Middle frontal gyrus (tissue), 1 donor: ENCODE data around the gene LMF2.
A peak's percentile ranks its signal among the peaks of the same experiment; 100 is the strongest.
"Not testable (repeated sequence)": the region's sequence is repeated elsewhere in the genome, so short reads cannot be mapped to it uniquely, and the experiment has no call there.

Experiments
- DNase-seq: peaks from one replicate; pipeline ENCODE4 v3.0.0-alpha.2; 2015; ENCODE audit warnings: low spot score; ENCODE audit errors: extremely low spot score

The LMF2 gene, protein sequence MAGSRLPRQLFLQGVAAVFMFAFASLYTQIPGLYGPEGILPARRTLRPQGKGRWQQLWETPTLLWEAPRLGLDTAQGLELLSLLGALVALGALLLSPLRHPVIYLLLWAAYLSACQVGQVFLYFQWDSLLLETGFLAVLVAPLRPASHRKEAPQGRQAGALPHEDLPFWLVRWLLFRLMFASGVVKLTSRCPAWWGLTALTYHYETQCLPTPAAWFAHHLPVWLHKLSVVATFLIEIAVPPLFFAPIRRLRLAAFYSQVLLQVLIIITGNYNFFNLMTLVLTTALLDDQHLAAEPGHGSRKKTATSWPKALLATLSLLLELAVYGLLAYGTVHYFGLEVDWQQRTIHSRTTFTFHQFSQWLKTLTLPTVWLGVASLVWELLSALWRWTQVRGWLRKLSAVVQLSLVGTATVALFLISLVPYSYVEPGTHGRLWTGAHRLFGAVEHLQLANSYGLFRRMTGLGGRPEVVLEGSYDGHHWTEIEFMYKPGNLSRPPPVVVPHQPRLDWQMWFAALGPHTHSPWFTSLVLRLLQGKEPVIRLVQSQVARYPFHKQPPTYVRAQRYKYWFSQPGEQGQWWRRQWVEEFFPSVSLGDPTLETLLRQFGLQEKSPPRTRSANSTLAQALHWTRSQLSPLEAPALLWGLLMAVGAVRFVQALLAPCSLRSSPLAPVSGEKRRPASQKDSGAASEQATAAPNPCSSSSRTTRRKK

DNA sequence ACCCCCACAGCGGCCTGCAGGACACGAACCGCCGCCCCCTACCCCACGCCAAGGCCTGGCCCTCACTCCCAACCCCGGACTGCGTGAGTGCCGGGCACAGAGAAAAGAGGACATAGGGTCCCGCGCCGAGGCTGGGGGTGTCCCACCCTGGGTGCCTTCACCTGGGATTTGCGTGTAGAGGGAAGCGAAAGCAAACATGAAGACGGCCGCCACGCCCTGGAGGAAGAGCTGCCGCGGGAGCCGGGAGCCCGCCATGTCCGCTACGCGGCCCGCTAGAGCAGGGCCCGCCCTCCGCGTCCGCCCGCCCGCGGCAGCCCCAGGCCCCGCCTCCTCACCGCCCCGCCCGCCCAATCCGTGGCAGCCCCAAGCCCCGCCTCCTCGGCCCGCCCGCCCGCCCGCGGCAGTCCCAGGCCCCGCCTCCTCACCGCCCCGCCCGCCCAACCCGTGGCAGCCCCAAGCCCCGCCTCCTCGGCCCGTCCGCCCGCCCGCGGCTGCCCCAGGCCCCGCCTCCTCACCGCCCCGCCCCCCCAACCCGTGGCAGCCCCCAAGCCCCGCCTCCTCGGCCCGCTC is at the start of gene LMF2:
TSS of gene LMF2 (minus strand) at position 282 of the 570 bp plus-strand sequence. CDS start at position 255, 27 bp downstream.
- DNase-seq: peak; percentile 63

- no peak for DNase-seq
Measured at GRCh38 chr22:50556703-50557102, 49.2 kb upstream of the LMF2 start.

DNA sequence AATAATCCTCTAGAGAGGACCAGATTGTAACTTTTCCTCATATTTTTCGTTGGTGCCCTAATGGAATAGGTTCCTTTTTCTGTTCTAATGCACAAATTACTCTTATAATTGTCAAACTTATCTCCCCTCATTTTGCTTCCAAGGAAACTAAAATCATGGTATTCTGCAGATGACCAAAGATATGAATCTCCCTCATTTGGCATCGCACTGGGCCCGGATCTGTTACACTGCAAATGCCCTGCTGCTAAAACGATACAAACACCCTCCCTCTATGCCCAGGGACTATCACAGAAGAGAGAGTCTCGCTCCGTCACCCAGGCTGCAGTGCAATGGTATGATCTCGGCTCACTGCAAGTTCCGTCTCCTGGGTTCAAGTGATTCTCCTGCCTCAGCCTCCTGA is 45.8 kb upstream of the LMF2 start:
- no peak for DNase-seq

GRCh38 chr22:50551160-50551752 is 43.8 kb upstream of the LMF2 start:
- DNase-seq: no peak

- no peak for DNase-seq
Measured at GRCh38 chr22:50550395-50550794, 42.9 kb upstream of the LMF2 start.

DNA sequence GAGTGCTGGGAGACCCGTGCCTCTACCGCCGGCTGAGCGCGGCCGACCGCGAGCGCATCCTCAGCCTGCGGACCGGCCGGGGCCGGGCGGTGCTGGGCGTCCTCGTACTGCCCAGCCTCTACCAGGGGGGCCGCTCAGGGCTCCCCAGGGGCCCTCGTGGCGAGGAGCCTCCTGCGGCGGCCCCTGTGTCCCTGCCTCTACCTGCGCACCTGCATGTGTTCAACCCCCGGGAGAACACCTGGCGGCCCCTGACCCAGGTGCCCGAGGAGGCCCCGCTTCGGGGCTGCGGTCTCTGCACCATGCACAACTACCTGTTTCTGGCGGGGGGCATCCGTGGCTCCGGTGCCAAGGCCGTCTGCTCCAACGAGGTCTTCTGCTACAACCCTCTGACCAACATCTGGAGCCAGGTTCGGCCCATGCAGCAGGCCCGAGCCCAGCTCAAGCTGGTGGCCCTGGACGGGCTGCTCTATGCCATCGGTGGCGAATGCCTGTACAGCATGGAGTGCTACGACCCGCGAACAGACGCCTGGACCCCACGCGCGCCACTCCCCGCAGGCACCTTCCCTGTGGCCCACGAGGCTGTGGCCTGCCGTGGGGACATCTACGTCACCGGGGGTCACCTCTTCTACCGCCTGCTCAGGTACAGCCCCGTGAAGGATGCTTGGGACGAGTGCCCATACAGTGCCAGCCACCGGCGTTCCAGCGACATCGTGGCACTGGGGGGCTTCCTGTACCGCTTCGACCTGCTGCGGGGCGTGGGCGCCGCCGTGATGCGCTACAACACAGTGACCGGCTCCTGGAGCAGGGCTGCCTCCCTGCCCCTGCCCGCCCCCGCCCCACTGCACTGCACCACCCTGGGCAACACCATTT is 41.7 kb upstream of the LMF2 start:
- no peak for DNase-seq

DNA sequence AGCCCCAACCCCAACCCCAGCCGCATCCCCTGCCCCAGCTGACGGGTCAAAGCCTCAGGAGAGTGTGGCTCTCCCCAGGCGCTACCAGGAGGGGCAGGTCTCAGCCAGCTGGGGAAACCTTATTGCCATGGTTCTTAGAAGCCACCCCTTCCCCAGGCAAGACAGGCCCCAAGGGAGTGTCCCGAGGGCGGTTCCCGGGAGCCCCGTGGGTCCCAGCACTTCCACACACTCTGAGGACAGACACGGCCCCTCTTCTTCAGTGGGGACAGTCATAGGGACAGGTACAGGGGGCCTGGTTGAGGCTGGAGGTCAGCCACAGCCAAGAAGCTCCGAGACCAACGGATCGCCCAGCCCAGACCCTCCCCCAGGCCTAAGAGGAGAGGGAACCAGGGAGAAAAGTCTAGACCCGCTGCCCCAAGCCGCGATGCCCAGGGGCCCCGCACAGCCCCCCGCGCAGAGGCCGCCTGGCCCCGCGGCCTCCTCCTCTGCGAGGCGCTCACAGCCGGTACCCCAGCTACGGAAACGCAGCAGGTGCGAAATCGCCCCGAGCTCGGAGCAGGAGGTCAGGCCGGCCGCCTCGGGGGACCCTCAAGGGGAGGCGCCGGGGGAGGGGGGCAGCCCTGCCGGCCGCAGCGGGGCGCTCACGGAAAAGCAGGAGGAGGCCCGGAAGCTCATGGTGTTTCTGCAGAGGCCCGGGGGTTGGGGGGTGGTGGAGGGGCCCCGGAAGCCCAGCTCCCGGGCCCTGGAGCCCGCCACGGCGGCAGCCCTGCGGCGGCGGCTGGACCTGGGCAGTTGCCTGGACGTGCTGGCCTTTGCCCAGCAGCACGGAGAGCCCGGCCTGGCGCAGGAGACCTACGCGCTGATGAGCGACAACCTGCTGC is 40.8 kb upstream of the LMF2 start:
- DNase-seq: no peak

DNA sequence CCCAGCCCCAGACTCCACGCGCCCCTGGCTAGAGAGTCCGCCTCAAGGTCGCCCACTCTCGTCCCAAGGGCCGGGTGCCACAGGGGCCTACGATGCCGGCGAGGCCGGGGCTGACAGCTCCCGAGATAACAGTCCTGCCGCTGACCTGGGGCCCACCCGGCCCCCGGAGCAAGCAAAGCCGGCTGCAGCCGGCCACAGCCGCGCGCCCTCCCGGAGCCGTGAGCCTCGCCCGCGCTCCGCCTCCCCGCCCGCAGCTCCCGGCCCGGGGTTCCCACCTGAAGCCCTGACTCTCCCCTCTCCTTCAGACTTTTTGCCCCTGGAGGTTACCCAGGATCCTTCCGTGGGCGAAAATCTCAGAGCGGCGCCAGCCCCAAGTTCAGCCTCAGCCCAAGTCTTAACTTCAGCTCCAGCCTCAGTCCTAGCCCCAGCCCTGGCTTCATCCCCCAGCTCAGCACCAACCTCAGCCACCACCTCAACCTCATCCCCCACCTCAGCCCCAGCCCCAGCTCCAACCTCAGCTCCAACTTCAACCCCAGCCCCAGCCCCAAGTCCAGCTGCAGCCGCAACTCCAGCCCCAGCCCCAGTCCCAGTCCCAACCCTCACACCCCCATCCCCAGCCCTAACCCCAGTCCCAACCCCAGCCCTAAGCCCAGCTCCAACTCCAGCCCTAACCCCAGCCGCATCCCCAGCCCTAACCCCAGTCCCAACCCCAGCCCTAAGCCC is 39.9 kb upstream of the LMF2 start:
- DNase-seq: no peak

DNA sequence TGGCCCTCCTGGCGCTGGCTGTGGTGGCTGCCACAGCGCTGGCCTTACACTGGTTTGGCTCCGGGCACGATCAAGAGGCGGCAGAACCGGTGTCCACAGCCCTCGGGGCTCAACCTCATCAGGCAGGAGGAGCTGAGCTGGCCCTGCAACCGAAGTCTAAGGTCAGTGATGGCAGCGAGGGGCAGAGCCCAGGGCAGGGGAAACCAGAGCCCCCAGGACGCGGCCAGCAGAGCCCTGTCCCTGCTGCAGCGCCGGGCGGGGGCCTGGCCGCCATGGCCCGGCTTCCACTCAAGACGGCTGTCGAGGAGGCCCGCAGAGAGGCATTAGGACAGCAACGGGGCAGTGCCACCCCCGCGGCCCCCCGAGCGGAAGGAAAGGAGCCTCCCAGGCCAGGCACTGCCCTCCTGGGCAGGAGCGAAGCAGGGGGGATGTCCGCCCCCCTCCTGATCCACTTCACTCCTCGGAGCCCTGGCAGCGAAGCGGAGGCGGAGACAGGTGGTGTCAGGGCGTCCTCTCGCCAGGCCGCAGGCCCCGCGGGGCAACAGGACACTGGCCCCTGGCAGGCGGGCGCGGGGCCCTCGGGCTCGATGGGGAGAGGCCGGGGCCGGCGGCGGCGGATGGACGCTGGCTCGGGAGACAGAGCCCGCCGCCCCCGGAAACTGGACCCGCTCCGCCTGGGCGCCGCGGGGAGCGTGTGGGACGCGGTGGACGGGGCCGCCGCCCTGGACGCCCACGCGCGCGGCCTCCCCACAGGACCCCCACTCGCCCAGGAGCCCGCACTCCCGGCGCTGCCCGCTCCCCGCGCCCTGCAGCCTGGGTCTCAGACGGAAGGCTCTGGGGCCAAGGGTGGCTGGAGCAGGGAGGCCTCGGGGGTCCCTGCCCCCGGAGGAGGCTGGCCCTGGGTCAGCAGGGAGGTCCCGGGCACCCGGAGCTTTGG is 39.1 kb upstream of the LMF2 start:
- DNase-seq: no peak

DNA sequence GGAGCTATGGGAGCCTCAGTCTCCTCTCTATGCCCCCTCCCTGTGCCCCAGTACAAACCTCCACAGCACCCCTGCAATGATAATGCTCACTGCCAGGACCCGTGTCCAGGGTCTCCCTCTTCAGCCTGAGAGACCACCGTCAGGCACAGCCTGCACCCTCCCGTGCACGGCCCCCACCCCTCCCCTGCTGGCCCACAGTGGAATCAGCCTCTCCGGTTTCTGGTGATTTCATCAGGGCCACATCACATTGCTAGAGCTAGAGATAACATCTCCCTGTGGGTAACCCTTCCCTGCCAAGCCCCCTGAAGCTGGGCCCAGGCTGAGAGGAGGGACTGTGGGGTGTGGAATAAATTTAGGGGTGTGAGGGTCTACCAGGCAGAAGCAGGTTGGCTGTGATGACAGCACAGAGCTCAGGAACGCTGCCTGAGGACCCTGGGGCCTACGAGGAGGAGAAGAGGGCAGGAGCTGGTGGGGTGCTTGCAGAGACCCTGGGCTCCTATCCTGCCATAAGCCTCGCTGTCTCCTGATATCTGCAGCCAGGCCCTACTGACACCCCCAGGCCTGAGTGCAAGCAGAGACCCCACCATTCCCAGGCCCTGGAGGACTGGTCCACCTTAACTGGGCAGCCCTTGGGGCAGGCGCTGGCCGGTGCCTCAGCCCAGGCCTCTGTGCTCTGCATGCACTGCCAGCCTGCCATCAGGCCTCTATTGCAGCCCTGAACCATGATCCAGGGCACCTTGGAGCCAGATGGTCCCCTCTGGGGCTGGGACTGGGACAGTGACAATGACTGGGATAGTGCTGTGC is 38.2 kb upstream of the LMF2 start, which contains the start of gene KLHDC7B:
TSS of gene KLHDC7B (plus strand) at position 378 of the 804 bp plus-strand sequence. CDS start at position 723, 345 bp downstream.
- no peak for DNase-seq

DNA sequence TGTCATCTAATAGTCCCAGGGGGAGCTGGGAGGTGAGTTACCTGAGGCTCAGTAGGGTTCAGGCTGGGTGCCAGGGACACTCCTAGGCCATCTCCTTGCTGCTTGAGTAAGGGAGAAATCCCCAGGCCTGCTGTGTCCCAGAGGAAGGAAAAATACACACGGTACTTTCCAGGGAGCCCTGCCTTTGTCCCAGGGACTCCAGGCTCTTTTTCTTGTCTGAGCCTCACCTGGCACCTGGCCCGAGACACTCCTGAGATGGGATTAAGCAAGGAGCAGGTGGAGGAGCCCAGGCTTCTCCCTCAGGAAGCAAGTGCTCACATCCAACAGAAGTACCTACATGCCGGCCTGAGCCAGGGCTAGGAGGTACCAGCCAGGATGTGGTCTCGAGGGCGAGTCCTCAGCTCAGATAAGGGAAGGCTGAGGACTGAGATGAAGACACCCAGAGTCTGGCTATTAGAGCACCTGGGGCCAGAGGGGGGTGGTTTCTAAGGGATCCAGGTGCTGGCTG is 37.3 kb upstream of the LMF2 start:
- DNase-seq: no peak

DNA sequence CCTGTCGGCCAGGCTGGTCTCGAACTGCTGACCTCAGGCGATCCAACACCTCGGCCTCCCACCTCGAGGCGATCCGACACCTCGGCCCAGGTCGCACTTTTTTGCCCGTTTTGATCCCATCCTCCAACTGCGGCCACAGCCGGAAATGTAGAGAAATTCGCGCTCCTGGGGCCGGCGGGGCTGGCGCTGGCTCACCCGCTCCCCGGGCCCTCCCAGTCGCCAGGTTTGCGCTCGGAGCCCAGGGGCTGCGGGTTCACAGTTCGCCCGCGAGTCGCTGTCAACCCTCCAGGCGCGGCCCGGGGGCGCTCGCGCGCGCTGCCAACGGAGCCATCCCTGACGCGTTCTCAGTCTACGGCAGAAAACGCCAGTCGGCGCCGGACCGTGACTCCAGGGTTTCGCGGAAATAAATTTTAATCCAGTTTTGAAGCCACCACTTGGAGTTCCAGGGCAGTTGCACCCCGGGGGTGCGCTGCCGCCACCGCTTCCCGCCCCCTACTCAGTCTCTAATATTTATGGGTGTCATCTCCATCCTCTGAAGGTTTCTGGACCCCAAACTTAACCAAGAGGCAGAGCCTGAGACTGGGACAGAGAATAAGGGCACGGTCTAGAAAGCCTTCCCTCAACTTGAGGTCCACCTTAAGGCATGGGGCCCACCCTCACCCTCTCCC is 36.7 kb upstream of the LMF2 start:
- DNase-seq: no peak

DNA sequence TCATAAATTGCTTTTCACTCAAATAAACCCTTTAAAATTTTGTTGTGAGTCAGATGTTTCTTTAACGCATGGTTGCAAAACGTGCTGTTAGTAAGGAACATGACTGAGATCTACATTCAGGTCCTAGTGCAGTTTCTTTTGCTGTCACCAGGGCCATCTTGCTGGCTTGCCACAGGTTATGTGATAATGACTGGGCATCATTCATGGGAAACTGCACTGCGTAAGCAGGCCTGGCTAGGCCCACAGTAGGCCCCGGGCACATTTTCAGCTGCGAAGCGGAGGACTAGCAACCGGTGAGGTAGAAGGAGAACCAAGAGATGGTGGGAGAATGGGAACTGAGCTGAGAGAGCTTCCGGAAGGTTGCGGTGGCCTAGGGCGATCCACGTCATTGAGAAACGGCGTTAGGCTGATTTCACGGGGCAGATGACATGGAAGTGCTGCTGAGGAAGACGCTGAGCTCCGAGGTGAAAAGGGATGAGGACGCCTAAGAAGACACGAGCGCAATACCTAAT is 35.0 kb upstream of the LMF2 start:
- DNase-seq: no peak

DNA sequence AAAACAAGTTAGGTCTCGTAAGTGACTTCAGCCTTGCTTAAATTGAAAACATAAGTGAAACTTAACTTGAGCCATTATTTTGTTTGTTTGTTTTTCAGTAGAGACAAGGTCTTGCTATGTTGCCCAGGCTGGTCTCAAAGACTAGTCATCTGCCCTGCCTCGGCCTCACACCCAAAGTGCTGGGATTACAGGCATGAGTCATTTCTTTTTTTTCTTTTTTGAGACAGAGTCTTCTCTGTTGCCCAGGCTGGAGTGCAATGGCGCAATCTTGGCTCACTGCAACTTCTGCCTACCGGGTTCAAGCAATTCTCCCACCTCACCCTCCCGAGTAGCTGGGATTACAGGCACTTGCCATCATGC is 34.1 kb upstream of the LMF2 start:
- not testable (repeated sequence) for DNase-seq

DNA sequence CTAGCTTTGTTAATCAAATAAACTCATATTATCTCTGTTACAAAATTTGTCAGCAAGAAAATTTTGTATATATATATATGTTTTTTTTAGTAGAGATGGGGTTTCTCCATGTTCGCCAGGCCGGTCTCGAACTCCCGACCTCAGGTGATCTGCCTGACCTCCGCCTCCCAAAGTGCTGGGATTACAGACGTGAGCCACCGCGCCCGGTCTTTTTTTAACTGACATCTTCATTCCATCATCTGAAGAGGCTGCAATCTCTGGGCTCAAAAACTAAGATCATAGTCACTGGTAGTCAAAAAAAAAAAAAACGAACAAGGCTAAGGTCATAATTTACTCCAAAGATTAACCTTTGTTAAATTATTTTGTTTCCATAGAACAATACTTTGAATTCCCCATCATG is 32.9 kb upstream of the LMF2 start:
- DNase-seq: no peak

- no peak for DNase-seq
Measured at GRCh38 chr22:50537765-50538164, 30.3 kb upstream of the LMF2 start.
